ENCODE measurements around the gene CPSF7. TPM values are rescaled to one million over a fixed set of nuclear protein-coding genes. Genes with fewer than 3 reads are reported as not detected.

Gene CPSF7
- total and polyA plus RNA-seq, 10 of the 15 experiments (the other 5 are each of a cell fraction or from before 2014, with no cell fraction given), result 14.9 to 93.1 (median 60.9) TPM

DNA sequence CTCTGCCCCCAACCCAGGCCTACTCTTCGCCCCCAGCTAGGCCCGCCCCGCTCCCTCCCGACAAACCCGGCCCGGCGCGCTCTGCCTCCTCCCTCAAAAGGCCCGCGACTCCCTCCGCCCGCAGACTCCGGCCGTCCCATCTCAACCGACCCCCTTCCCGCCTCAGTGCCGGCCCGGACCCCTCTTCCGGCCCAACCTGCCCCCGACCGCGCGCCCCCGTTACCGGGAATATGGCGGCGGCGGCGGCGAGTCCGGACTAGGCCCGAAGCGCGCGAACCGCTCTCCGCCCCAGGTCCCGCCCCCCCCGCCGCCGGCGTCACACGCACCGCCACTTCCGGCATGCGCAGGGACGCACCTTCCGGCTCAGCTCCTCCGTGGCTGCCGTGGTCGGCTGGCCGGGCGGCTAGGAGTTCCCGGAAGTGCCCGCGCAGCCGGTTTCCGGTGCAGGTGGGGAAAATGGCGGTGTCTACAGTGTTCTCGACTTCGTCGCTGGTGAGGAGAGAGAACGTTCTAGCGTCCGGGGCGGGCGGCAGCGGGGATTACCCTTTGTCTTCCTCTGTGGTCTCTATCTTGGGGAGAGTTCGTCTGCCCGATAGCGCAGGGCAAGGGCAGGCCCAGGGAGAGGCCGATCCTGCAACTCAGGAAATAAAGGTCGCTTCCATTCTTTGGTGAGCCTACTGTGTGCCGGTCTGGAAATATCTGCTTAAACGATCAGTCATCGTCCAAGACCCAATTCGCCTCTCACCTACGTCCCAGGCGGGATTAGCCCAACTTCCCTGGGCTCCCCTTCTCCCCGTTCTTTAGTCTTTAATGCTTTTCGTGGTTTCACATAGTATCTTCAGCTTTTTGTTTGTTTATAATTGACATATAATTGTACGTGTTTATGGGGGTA, at the start of gene CPSF7, which contains the start of gene SDHAF2 (continued):
- TF ChIP-seq ATF7 (IDR thresholded peaks at IDR 0.05; ENCODE audit: low read depth), result no peak
- TF ChIP-seq BRCA1 (IDR thresholded peaks at IDR 0.05; ENCODE audit: low read depth, low read length), result no peak
- TF ChIP-seq TCF12 (IDR thresholded peaks at IDR 0.05; ENCODE audit: low read depth, low read length), result peak; percentile 84
- no peak for TF ChIP-seq SUZ12 (IDR thresholded peaks at IDR 0.05; ENCODE audit: unreplicated experiment)
- TF ChIP-seq, protein P1, sequence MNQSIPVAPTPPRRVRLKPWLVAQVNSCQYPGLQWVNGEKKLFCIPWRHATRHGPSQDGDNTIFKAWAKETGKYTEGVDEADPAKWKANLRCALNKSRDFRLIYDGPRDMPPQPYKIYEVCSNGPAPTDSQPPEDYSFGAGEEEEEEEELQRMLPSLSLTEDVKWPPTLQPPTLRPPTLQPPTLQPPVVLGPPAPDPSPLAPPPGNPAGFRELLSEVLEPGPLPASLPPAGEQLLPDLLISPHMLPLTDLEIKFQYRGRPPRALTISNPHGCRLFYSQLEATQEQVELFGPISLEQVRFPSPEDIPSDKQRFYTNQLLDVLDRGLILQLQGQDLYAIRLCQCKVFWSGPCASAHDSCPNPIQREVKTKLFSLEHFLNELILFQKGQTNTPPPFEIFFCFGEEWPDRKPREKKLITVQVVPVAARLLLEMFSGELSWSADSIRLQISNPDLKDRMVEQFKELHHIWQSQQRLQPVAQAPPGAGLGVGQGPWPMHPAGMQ (IDR thresholded peaks at IDR 0.05; ENCODE audit: borderline replicate concordance), result no peak
- TF ChIP-seq, protein P2, sequence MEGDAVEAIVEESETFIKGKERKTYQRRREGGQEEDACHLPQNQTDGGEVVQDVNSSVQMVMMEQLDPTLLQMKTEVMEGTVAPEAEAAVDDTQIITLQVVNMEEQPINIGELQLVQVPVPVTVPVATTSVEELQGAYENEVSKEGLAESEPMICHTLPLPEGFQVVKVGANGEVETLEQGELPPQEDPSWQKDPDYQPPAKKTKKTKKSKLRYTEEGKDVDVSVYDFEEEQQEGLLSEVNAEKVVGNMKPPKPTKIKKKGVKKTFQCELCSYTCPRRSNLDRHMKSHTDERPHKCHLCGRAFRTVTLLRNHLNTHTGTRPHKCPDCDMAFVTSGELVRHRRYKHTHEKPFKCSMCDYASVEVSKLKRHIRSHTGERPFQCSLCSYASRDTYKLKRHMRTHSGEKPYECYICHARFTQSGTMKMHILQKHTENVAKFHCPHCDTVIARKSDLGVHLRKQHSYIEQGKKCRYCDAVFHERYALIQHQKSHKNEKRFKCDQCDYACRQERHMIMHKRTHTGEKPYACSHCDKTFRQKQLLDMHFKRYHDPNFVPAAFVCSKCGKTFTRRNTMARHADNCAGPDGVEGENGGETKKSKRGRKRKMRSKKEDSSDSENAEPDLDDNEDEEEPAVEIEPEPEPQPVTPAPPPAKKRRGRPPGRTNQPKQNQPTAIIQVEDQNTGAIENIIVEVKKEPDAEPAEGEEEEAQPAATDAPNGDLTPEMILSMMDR (IDR thresholded peaks at IDR 0.05 in 2 of 3, conservative IDR thresholded peaks at IDR 0.05 in 1 of 3; ENCODE audit: control insufficient read depth in 2 of 3, extremely low read depth in 1 of 3, insufficient read depth in 1 of 3, low read depth in 3 of 3, low read length in 3 of 3), result no peak
- TF ChIP-seq CREM (IDR thresholded peaks at IDR 0.05; ENCODE audit: low read depth), result peak; percentile 78
- TF ChIP-seq, protein P3, sequence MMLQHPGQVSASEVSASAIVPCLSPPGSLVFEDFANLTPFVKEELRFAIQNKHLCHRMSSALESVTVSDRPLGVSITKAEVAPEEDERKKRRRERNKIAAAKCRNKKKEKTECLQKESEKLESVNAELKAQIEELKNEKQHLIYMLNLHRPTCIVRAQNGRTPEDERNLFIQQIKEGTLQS (IDR thresholded peaks at IDR 0.05; ENCODE audit: borderline replicate concordance, extremely low read depth, low read depth, low read length), result no peak
- TF ChIP-seq CREB1 (IDR thresholded peaks at IDR 0.05; ENCODE audit: low read depth), result peak; percentile 92
- TF ChIP-seq, protein P4, sequence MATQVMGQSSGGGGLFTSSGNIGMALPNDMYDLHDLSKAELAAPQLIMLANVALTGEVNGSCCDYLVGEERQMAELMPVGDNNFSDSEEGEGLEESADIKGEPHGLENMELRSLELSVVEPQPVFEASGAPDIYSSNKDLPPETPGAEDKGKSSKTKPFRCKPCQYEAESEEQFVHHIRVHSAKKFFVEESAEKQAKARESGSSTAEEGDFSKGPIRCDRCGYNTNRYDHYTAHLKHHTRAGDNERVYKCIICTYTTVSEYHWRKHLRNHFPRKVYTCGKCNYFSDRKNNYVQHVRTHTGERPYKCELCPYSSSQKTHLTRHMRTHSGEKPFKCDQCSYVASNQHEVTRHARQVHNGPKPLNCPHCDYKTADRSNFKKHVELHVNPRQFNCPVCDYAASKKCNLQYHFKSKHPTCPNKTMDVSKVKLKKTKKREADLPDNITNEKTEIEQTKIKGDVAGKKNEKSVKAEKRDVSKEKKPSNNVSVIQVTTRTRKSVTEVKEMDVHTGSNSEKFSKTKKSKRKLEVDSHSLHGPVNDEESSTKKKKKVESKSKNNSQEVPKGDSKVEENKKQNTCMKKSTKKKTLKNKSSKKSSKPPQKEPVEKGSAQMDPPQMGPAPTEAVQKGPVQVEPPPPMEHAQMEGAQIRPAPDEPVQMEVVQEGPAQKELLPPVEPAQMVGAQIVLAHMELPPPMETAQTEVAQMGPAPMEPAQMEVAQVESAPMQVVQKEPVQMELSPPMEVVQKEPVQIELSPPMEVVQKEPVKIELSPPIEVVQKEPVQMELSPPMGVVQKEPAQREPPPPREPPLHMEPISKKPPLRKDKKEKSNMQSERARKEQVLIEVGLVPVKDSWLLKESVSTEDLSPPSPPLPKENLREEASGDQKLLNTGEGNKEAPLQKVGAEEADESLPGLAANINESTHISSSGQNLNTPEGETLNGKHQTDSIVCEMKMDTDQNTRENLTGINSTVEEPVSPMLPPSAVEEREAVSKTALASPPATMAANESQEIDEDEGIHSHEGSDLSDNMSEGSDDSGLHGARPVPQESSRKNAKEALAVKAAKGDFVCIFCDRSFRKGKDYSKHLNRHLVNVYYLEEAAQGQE (IDR thresholded peaks at IDR 0.05; ENCODE audit: low read depth, low read length), result no peak
- TF ChIP-seq HDGF (IDR thresholded peaks at IDR 0.05), result no peak; the same call in 1 of the 2 replicates
- no peak for TF ChIP-seq RAD51 (IDR thresholded peaks at IDR 0.05)
- TF ChIP-seq PML (IDR thresholded peaks at IDR 0.05; ENCODE audit: low read length), result peak; percentile 57; the same call in 1 of the 2 replicates
- TF ChIP-seq, protein P5, sequence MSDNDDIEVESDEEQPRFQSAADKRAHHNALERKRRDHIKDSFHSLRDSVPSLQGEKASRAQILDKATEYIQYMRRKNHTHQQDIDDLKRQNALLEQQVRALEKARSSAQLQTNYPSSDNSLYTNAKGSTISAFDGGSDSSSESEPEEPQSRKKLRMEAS (IDR thresholded peaks at IDR 0.05; ENCODE audit: low read depth, low read length), result no peak
- TF ChIP-seq GATAD2B (conservative IDR thresholded peaks at IDR 0.05; ENCODE audit: low read depth), result peak; percentile 90
- TF ChIP-seq MTA3 (IDR thresholded peaks at IDR 0.05; ENCODE audit: borderline replicate concordance, low read length), result no peak
- peak; percentile 12; the same call in 1 of the 2 replicates for TF ChIP-seq LARP7 (IDR thresholded peaks at IDR 0.05)
- TF ChIP-seq ZNF274 (IDR thresholded peaks at IDR 0.05; ENCODE audit: insufficient read depth, insufficient read length), result no peak
- TF ChIP-seq RB1 (IDR thresholded peaks at IDR 0.05; ENCODE audit: borderline replicate concordance), result peak; percentile 93; the same call in 1 of the 2 replicates
- no peak for TF ChIP-seq TBL1XR1 (IDR thresholded peaks at IDR 0.05; ENCODE audit: low read depth, low read length)
